NCI-H748 treated with DMSO at 0.1 percent for 48 hours (cell line): Measurements from ENCODE around the gene SH2D7.

Experiments used
- DNase-seq: peaks from one replicate; lab custom pipeline; 2025; lab: John Stamatoyannopoulos, UW

The SH2D7 gene

GRCh38 chr15:78092261-78093041 is at the start of gene SH2D7:
Gene SH2D7, plus strand, starts transcription at chr15:78092561. Its CDS starts 24 bp downstream, at chr15:78092585.
- no peak for DNase-seq

DNA sequence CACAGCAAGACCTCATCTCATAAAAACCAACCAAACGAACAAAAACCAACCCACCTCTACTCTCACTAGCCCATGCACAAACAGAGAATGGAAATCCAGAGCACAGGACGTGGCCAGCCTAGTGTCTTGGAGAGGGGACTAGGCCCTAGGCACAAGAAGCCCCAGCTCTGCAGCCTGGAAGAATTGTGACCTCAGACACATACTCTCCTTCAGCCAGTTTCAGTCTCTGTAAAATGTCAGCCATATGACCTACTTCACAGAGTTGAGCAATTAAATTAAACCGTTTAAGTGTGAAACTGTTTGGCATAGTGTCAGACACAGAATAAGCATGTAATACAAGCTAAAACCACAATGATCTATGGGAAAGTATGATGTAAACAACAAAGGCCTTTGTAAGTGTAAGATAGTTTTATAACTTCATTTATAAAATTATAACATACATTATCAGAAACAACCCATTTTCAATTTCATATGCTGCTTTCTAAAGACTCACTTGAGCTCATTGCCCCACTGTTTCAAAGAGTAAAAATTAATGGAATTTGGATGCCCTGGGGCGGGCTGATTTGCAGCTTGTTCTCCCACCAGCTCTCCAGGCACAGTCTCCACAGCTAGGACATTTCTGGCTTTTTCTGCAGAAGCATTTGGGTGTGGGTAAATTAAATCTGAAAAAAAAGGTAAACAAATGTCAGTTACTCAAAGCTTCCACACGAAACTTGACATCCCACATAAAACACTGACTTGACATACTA is 47.8 kb upstream of the SH2D7 start:
- DNase-seq: no peak

DNA sequence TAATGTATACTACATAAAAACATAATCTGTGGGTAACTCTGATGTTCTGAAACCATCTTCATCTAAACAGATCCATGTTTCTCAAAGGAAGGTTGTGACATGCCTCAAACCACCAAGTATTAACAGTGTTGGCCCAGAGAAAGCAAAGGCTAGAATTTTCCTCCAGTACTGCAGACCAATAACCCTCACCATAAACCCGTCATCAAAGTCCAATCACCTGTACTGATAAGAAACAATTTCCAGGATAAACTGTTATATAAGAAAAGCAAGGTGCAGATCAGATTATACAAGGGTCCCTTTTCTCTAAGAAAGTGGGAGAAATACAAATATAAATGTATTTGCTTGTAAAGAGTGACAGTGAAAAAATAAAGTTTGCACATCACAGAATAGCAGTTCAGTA is 47.2 kb upstream of the SH2D7 start:
- no peak for DNase-seq

DNA sequence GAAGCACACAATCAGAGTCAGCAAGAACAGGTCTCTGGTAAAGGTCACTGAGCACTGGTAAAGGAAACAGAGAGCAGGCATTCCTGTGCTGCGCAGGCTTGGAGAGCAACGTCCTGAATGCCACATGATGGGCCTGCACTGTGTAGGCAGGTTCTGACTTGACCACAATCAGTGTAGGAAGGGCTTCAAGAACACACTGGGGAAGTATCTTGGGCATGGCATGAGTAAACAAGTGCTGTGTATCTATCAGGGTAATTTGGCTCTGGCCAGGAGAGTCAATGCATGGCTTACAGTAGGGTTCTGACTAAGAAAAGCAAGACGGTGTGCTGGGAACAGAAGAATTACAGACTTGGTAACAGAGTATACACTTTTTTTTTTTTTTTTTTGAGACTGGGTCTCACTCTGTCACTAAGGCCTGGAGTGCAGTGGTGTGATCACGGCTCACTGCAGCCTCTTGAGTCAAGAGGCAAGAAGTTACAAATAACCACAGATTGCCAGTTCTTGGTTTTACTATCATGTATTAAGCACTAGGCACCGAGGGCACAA is 45.5 kb upstream of the SH2D7 start:
- no peak for DNase-seq

DNA sequence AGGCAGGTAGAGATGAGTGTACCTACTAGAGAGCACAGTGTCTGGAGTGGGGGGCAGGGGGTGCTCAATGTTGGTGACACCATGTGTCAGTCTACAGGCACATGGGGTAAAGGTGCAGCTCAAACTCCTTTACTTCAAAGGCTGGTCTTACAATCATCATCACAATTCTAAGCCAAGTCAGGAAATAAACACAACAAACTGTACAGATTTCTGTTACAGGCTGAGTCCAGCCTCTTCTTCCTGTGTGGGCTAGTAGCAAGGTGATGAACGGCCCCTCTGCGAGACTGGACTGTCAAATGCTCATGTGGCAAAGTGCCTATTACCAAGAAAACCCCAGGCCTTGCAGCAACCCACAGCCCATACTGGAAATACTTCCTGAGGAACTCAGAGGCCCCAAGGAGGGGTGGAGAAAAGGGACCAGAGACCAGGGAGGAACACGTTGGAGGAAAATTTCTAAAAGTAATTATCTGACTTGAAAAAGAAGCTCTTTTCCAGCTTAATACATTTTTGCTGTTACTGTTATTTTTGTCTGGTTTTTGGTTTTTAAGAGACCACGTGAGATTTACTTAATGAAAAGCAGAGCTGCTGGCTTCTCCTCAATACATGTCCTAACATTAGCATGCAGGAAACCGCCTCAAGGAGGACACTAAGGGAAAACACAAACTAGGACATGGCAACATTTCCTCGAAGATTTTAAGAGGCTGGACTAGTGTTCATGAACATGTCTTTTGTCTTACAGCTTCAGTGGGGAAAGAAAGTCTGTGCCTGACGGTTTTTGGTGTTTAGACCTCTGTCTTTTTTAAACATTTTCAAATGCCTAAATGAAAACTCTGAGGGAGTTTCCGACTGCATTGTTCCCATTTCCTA is 44.4 kb upstream of the SH2D7 start:
- no peak for DNase-seq

- DNase-seq: no peak
These were observed 43.8 kb upstream of the SH2D7 start for GRCh38 chr15:78048628-78048920.

- no peak for DNase-seq
These were observed 42.5 kb upstream of the SH2D7 start for GRCh38 chr15:78049691-78050440.

DNA sequence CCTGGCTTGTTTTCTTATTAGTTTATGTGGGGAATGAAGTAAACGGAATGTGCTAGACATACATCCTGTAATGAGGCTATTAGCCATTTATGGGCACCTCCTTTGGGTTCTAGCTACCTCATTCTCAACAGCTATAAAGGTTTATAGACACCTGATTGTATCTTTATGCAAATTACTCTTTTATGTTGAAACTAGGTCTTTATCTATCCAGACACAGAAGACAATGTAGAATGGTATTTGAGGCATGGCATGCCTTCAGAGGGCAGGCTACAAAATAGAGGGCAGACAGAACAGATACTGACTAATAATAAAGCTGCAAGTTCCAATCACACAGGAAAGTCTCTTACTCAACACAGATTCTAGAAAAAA is 41.9 kb upstream of the SH2D7 start:
- DNase-seq: no peak

- DNase-seq: no peak
These were observed 41.5 kb upstream of the SH2D7 start for GRCh38 chr15:78050826-78051225.

DNA sequence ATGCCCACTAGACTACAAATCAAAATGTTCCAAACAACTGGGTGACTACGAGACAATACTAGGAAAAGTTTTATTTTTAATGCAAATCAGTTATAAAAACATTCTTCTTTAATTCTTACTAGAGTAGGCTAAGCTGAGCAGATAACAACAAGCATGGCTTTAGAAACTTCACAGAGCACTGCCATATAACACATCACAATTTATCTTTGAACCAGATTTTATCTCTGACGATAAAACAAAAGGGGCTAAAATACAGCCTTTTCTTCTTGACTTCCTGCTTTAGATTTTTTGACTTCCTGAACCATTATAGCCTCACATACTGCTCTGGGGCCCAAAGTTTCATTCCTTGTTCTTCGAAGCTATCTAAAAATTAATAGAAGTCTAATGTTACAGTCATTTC is 40.8 kb upstream of the SH2D7 start:
- no peak for DNase-seq

- no peak for DNase-seq
These were observed 40.4 kb upstream of the SH2D7 start for GRCh38 chr15:78052001-78052401.

GRCh38 chr15:78052545-78052944 is 39.8 kb upstream of the SH2D7 start:
- DNase-seq: no peak

DNA sequence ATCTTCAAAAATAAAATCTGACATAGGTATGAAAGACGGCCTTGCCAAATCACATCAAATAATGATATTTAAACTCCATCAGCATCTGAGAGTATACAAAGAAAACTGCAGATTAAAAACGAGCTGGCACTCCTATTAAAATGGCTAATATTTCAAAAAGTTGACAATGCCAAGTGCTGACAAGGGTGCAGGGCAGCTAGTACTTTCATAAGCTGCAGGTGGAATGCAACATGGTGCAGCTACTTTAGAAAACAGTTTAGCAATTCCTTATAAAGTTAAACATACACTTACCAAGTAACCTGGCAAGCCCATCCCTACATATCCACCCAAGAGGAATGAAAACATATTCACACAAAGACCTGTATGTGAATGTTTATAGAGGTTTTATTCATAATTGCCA is 37.8 kb upstream of the SH2D7 start:
- DNase-seq: no peak

DNA sequence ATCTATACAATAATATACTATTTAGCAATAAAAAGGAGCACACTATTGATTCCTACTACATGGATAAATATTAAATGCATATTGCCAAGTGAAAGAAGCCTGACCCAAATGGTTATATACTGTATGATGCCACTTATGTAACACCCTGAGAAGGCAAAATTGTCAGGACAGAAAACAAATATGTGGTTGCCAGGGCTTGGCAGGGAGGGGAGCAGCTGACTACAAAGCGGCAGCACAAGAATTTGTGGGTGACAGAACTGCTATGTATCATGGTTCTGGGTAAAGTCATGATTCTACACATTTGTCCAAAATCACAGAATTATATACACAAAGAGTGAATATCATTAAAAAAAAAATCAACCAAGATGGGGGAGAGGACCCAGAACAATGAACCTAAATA is 37.4 kb upstream of the SH2D7 start:
- no peak for DNase-seq

GRCh38 chr15:78055919-78056713 is 36.2 kb upstream of the SH2D7 start:
- DNase-seq: no peak

DNA sequence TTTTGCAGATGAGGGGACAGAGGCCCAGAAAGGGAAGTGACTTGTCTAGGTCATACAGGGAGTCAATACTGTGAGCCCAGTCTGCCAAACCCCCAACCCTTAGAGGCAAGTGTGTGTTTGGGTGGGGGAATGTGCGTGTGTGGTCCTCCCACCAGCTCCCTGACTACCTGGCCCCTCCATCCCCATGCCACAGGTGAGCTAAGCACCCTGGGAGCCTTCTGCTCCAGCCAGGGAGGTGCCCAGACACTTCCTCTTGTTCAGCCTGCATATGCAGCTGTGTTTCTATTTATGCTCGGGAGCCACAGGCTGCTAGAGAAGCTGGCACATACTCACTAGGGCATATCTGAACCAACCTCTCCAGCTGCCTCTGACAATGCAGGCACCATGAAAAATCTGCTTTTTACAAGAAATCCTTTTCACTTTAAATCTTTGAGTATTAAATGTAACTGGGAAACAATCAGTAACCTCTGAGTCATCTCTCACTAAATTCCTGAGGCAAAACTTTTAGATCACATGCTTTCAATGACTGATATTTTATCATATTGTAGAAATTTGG is 35.6 kb upstream of the SH2D7 start:
- DNase-seq: no peak

DNA sequence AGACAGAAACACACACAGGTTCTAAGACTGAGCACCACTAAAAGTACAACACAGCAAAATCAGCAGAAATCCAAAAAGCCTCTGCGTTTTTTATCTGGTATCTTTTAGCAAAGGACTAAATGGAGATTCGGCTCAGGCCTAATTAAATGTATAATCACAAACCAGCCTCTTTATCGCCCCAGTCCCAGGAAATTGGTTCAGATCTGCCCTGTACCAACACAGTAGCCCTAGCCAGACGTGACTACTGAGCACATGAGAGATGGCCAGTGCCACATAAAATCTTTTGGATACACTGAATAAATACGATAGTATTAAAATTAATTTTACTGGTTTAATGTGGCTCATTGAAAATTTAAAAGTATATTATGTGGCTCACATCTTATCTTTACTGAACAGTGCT is 34.6 kb upstream of the SH2D7 start:
- DNase-seq: no peak

GRCh38 chr15:78058401-78058935 is 33.9 kb upstream of the SH2D7 start:
- DNase-seq: no peak

GRCh38 chr15:78059110-78059839 is 33.1 kb upstream of the SH2D7 start:
- DNase-seq: no peak

- DNase-seq: no peak
These were observed 32.1 kb upstream of the SH2D7 start for GRCh38 chr15:78060232-78060631.
